ENCODE measurements around the gene ANKRD18B. TPM values are rescaled to one million over a fixed set of nuclear protein-coding genes. Genes with fewer than 3 reads are reported as not detected.
A peak's percentile ranks its signal among the peaks of the same experiment; 100 is the strongest.
"Not testable (repeated sequence)": the region's sequence is repeated elsewhere in the genome, so short reads cannot be mapped to it uniquely, and the experiment has no call there.

The ANKRD18B gene
- total RNA-seq, 1 experiment from 2014 or later, result 9.1 TPM

DNA sequence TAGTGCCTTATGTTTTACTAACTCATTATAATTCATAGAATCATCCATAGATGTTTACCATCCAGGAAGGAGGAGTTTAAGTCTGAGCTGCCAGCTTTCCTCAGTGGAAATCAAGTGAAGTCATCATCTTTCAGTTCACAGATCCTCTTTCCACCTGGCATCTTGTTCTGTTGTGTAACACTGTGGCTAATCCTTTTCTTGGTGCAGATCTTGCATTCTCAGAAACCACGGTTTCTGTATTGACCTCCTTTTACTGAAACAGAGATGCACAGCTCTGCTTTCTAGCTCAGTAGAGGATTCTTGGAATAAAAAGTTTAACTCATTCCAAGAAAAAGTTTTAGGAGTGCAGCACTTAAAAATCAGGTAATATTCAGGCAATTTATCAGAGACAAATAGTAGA is 38.1 kb downstream of the ANKRD18B start:
- H3K27me3 Mint-ChIP-seq (ENCODE audit: low read depth); DNase-seq; H2BK15ac ChIP-seq (ENCODE audit: low read depth, low read length); H3K4me3 Mint-ChIP-seq; H3K27ac Mint-ChIP-seq; H3K27me3 ChIP-seq (ENCODE audit: insufficient read depth, low read length); H3K23me2 ChIP-seq (ENCODE audit: insufficient read length, low read depth, low read length, poor library complexity, severe bottlenecking); H3K4me1 ChIP-seq (ENCODE audit: insufficient read depth, low read length); H3K4me2 ChIP-seq (ENCODE audit: insufficient read depth, insufficient read length, low read length); H2BK5ac ChIP-seq (ENCODE audit: insufficient read length, low read length); H4K20me1 ChIP-seq (ENCODE audit: control insufficient read depth, insufficient read depth, insufficient read length); H3K9me3 Mint-ChIP-seq; H3K79me1 ChIP-seq (ENCODE audit: insufficient read depth, low read depth, low read length, poor library complexity, severe bottlenecking); H2AK5ac ChIP-seq (ENCODE audit: insufficient read length, low read length); H2BK12ac ChIP-seq (ENCODE audit: insufficient read length, low read depth, low read length); H3K36me3 Mint-ChIP-seq (ENCODE audit: insufficient read depth in 1 of 3, low read depth in 3 of 3); H3K4ac ChIP-seq (ENCODE audit: low read depth, low read length); H2BK20ac ChIP-seq (ENCODE audit: low read depth, low read length, poor library complexity, severe bottlenecking); H3T11ph ChIP-seq (ENCODE audit: low read length); H3K56ac ChIP-seq (ENCODE audit: insufficient read length, low read depth, low read length); H2BK120ac ChIP-seq (ENCODE audit: low read depth, low read length, poor library complexity, severe bottlenecking); H3K27ac ChIP-seq (ENCODE audit: insufficient read length, low read depth, low read length); H4K91ac ChIP-seq (ENCODE audit: insufficient read length, low read depth, low read length); H3K18ac ChIP-seq (ENCODE audit: insufficient read length, low read depth, low read length); H3K23ac ChIP-seq (ENCODE audit: insufficient read length, low read depth, low read length); H3K14ac ChIP-seq (ENCODE audit: insufficient read depth, low read length); H3K9me3 ChIP-seq (ENCODE audit: control insufficient read depth, low read depth, low read length); H4K5ac ChIP-seq (ENCODE audit: insufficient read length, low read depth, low read length); H3K79me2 ChIP-seq (ENCODE audit: insufficient read depth, low read length); H3K9ac ChIP-seq (ENCODE audit: extremely low read depth, insufficient read length, low read length); H2AFZ ChIP-seq (ENCODE audit: low read length); H4K8ac ChIP-seq (replicated peaks; ENCODE audit: insufficient read length, low read depth, low read length): not testable (repeated sequence)
- H3K4me1 Mint-ChIP-seq, result peaks cover 16 to 18% of the 10 kb centered on the region in 2 experiments
- no CpG with 5 or more reads among the region's 1 CpG for WGBS (ENCODE audit: extremely low coverage, insufficient read length, low lambda C conversion rate)

DNA sequence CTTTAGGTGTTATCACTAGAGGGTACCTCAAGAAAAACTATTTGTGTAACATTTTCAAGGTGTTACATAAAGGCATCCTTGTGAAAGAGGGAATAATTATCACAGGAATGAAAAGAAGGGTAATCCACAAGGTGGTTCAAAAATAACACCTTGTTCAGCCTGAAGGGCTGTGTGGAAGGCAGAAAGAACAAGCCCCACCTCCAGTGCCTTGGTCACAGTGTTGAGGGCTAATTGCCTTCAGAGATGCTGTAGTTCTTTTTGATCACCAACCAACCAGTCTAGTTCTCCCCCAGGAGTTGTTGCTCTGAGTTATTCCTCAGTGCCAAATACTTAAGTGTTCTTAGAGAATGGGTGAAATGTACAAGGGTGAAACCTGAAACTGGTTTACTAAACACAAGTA is 43.7 kb downstream of the ANKRD18B start:
- H3T11ph ChIP-seq (ENCODE audit: low read length); H3K4me3 Mint-ChIP-seq; H4K20me1 ChIP-seq (ENCODE audit: control insufficient read depth, insufficient read depth, insufficient read length); H3K4ac ChIP-seq (ENCODE audit: low read depth, low read length); H2BK15ac ChIP-seq (ENCODE audit: low read depth, low read length); H3K4me2 ChIP-seq (ENCODE audit: insufficient read depth, insufficient read length, low read length); H3K79me1 ChIP-seq (ENCODE audit: insufficient read depth, low read depth, low read length, poor library complexity, severe bottlenecking); H3K23me2 ChIP-seq (ENCODE audit: insufficient read length, low read depth, low read length, poor library complexity, severe bottlenecking); DNase-seq; H2AK5ac ChIP-seq (ENCODE audit: insufficient read length, low read length); H3K27ac ChIP-seq (ENCODE audit: insufficient read length, low read depth, low read length); H3K9me3 Mint-ChIP-seq; H2BK20ac ChIP-seq (ENCODE audit: low read depth, low read length, poor library complexity, severe bottlenecking); H3K14ac ChIP-seq (ENCODE audit: insufficient read depth, low read length); H3K18ac ChIP-seq (ENCODE audit: insufficient read length, low read depth, low read length); H3K56ac ChIP-seq (ENCODE audit: insufficient read length, low read depth, low read length); H3K27me3 Mint-ChIP-seq (ENCODE audit: low read depth); H3K4me1 ChIP-seq (ENCODE audit: insufficient read depth, low read length); H2BK120ac ChIP-seq (ENCODE audit: low read depth, low read length, poor library complexity, severe bottlenecking); H3K9me3 ChIP-seq (ENCODE audit: control insufficient read depth, low read depth, low read length); H3K79me2 ChIP-seq (ENCODE audit: insufficient read depth, low read length); H3K23ac ChIP-seq (ENCODE audit: insufficient read length, low read depth, low read length); H4K5ac ChIP-seq (ENCODE audit: insufficient read length, low read depth, low read length); H3K9ac ChIP-seq (ENCODE audit: extremely low read depth, insufficient read length, low read length); H3K27me3 ChIP-seq (ENCODE audit: insufficient read depth, low read length); H2BK5ac ChIP-seq (ENCODE audit: insufficient read length, low read length); H2BK12ac ChIP-seq (ENCODE audit: insufficient read length, low read depth, low read length); H4K8ac ChIP-seq (replicated peaks; ENCODE audit: insufficient read length, low read depth, low read length); H4K91ac ChIP-seq (ENCODE audit: insufficient read length, low read depth, low read length); H2AFZ ChIP-seq (ENCODE audit: low read length): not testable (repeated sequence)
- Mint-ChIP-seq H3K4me1 (peaks cover 8 to 12% of the 10 kb centered on the region in 2 experiments), H3K27ac (peak overlapping the region in 1 of 3 experiments; percentile 65; a peak in 2 of 7 replicates), H3K36me3 (ENCODE audit: insufficient read depth in 1 of 3, low read depth in 3 of 3) (peaks cover 0 to 15% (median 8%) of the 10 kb centered on the region in 3 experiments; a peak in 4 of 7 replicates)

Measured in H9 (cell line).